HG03565 (cell line): ENCODE results near the gene TAF4.
"Not testable (repeated sequence)": the region's sequence is repeated elsewhere in the genome, so short reads cannot be mapped to it uniquely, and the experiment has no call there.

Experiments
- ATAC-seq: cut with Tn5 transposase; IDR thresholded peaks from one replicate; pipeline ENCODE4 v1.9.1; 2021; ENCODE audit warnings: mild to moderate bottlenecking, moderate library complexity; ENCODE audit not compliant: unreplicated experiment

Gene TAF4

DNA sequence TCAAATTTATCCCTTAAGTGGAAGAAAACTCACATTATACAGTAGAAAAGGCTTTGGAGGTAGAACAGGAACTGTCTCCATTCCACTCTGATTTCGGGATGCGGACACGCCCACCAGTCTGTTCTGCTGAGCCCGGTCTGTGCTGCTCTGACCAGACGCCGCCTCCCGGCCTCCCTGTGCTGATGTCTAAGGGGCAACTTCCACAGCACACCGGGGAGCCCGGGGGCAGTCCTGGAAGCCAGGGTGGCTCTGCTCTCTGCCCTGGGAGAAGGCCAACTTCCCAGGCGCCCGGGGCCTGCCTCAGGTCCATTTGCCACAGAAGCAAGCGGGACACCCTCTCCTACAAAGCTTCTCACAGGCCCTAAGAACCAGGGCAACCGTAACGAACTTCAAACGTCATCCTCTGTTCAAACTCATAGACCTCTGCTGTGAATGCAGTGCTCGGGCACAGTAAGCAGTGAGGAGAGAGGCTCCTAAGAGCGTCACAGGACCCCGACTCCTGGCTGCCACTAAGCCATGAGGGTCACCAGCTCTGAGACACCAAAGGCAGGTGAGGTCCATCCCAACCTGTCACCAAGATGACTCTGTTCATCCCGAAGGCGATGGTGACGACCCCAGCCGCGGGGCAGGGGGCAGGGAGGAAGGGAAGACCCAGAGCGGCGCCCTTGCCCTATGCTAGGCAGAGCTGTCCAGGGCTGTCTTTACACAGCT, 5.6 kb downstream of the TAF4 start:
- no peak for ATAC-seq

DNA sequence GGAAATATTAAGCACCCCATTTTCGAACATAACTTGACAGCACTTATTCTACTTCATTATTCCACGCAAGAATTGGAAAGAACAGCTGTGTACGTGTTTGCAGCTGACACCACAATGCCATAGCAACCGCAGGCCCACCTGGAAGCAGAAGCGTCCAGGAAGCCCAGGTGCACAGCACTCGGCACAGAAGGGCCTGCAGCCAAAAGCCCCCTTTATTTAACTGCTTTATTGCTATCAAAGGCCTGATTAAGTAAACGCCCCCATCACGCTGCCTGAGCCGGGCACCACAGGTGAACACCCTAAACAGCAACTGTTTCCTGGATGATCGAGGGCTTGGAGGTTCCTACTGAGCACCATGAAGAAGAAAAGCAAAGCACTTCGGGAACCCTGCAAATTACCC, 6.3 kb downstream of the TAF4 start:
- ATAC-seq: no peak

DNA sequence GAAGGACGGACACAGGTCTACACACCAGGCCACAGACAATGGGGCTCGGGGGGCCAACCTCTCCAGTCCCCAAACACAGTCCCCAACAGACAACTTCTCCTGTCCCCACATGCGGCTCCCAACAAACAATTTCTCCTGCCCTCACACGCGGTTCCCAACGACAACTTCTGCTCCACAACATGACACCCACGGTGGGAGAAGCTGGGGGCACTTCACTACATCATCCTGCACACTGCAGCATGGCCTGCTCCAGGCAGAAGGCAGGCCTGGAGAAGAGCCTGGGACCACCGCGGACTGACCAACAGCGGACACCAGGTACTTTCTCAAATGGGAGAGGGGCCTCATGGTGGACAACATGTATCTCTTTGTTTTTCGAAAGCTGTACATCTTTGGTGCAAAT, 6.7 kb downstream of the TAF4 start:
- ATAC-seq: no peak

DNA sequence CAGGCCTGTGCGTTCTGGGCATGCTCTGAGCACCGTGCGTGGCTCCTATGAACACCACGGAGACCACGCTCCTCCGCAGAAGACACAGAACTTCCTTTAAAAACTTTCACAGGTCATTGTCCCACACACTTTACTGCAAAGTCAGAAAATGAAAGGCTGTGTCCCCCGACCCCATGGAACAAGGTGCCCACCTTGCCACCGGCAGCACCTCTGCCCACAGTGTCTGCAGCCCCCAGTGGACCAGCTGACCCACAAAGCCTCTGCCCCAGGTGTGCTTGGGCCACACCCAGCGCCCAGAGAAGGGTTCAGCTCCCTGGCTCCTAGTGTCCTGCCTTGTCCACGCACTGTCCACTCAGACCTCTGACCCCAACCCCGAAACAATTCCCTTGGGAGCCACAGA, 8.7 kb downstream of the TAF4 start:
- no peak for ATAC-seq

DNA sequence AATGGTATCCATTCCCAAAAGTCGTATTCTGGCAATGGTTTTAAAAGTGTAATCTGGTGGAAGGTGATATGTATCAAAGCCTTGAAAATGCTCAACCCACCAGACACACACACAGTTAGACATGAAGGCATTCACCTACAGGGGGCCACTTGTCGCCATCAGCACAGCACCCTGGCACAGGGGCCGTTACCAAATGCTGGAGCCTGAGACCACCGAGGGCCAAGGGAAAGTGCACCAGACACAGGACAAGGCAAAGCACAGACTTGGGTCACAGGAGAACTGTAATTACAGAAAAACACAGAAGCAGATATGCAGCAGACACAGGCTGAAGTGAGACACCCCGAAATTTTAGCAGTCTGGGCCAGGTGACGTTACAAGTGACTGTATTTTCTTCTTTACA, 9.3 kb downstream of the TAF4 start:
- no peak for ATAC-seq

DNA sequence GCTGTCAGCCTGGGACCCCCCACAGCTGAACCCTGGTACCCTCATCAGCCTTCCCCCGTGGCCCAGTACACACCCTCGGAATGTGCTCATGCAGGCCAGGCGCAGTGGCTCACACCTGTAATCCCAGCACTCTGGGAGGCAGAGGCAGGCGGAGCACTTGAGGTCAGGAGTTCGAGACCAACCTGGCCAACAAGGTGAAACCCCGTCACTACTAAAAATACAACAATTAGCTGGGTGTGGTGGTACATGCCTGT, 9.9 kb downstream of the TAF4 start:
- not testable (repeated sequence) for ATAC-seq

DNA sequence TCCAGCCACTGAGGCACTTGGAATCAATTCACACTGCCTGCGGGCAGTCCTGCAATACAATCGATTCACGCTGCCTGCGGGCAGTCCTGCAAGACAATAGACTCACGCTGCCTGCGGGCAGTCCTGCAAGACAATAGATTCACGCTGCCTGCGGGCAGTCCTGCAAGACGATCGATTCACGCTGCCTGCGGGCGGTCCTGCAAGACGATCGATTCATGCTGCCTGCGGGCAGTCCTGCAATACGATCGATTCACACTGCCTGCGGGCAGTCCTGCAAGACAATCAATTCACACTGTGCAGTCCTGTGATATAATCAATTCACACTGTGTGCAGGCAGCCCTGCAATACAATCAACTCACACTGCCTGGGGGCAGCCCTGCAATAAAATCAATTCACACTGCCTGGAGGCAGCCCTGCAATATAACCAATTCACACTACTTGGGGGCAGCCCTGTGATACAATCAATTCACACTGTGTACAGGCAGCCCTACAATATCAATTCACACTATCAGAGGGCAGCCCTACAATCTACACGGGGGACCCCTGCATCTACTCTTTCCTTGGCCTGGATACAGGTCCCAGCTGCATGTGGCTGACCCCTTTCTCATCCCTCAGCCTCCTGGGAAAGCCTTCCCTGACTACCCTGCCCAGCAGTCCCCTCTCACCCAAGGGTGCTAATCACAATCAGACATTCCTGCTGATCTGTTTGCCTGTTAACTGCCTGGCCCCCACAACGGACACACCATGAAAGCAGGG, 10.4 kb downstream of the TAF4 start:
- no peak for ATAC-seq

DNA sequence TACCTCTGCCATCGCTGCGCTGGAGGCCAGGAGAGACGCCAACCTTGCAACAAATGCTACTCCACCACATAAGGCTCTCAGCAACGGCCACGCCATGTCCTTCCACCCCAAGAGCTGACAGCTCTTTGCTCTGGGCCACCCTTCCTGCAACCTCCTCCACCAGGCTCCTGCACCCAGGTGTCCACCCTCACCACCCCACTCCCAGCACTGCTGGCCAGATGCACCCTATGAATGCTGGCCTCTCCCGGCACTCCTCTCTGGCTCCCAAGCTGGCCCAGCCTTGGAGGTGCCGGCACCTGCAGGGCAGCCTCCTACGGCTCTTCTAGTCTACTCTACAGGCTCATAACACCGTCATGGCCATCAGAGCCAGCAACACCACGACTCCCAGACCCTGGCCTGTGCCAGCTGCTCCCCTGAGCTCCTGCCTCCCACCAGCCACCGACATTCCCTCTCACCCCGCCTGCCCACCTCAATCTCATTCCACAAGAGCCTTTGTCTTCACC, 11.2 kb downstream of the TAF4 start:
- ATAC-seq: no peak

DNA sequence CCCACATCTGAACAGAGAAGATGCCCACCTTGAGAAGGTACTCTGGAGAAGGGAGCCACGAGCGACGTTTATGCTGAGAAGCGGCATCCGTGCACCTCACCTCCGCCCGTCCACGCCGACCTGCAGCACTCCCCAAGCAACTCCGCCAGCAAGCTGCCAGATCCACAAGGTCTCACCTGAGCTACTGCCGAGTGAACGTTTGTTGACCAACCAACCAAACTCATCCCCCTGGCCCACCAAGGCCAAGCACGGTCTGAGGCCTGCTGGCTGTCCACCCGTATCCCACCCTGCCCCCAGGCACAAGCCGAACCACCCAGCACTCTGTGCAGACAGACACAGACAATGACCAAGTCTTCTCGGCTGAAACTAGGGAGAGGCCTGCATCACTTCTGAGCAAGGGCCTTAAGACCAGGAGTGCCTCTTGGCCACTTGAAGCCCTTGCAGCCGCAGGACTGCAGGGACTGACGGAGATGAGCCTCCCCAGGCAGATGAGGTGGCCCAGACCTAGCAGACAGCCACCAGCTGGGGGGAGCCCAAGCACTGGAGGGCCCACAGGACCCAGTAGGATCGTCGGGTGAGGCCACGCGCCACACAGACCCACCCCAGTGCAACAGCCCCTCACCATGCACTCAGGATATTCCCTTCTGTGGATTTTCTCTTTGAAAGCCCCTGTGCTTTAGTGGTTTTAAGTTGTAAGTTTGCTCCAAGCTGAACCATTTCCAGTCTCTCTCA, 12.1 kb downstream of the TAF4 start:
- no peak for ATAC-seq

DNA sequence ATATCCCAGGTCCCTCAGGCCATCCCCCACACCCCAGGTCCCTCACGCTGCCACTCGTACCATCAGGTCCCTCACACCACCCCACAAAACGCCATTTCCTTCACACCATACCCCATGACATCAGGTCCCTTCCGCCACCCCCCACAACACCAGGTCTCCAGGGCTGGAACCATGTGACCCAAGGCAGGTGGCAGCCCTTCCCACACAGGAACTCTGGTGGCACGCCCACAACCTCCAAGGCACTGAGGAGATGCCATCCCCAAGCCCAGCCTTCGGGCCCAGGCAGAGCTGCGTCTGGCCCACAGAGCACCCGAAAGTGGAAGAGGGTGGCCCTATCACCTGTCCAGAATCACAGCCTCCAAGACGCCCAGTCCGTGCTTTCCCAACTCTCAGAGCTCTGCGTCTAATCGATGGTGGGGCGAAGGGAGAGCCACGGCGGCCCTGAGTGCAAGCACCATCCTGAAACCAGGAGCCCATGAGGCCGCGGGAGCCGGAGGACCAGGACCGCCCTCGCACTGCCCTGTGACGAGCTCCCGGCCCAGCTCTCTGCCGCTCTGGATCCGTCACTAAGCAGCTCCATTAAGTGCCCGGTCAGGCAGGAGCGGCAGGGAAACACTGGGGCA, 12.7 kb downstream of the TAF4 start:
- ATAC-seq: no peak

DNA sequence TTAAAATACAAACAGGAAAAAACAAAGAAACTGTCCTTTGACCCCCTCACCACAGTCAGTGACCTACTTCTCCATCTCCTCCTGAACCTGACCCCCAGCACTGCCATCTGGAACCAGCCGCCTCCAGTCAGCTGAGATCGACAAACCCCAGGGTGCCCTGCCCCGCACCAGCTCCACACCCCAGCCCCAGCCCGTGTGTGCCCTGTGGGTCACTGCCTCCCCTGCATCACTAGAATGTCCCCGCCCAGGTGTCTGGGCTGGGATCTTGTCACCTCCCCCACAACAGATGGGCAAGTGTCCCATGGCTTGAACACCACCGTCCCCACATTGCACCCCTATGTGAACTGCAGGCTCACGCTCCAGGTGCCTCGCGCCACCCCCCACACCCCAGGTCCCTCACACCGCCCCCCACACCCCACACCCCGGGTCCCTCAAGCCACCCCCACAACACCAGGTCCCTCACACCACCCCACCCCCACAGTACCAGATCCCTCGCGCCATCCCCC, 13.3 kb downstream of the TAF4 start:
- no peak for ATAC-seq

DNA sequence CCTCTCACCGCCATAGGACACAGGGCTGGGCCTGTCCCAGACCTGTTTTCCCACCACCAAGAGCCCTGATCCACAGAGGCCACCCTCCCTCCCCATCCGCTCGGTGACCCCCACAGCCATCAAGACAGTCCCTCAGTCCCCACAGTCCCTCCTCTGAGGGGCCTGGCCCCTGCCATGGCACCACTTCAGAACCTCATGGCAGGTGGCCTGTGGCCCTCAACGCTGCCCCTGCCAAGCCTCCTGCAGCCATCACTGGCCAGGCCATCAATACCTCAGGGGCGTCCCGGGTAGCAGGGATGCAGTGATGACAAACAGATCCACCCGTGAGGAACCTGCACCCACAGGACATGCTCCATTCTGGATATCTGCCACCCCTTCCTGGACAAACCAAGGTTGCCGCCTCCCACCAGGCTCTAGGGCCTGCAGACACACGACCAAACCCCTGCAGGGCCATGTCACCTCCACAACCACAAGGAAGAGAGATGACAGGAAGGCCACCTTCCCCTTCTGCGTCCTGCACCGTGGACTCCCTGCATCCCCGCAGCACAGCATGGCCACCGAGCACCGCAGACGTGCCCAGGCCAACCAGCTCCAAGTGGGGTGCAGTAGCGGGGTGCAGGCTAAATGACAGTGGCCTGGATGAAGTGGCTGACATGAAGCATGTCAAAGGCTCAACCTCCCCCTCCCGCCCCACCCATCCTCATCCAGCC, 14.0 kb downstream of the TAF4 start:
- no peak for ATAC-seq

DNA sequence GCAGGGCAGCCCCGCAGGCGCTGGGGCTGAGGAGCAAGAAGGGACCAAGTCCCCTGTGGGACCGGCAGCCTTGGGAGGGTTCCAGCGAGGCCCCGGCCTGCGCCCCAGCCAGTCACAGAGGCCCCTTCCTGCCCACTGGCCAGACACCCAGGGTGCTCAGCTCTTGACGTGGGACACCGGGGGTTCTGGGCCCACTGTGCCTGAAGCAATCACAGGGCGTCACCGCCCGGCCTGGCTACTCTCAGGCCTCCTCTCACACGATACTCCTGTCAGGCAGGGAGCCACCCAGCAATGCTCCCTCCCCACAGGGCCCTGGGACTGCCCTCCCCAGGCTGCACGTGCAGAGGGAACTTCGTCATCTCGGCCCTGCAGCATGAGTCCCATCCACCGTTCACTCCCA, 14.5 kb downstream of the TAF4 start:
- ATAC-seq: no peak

DNA sequence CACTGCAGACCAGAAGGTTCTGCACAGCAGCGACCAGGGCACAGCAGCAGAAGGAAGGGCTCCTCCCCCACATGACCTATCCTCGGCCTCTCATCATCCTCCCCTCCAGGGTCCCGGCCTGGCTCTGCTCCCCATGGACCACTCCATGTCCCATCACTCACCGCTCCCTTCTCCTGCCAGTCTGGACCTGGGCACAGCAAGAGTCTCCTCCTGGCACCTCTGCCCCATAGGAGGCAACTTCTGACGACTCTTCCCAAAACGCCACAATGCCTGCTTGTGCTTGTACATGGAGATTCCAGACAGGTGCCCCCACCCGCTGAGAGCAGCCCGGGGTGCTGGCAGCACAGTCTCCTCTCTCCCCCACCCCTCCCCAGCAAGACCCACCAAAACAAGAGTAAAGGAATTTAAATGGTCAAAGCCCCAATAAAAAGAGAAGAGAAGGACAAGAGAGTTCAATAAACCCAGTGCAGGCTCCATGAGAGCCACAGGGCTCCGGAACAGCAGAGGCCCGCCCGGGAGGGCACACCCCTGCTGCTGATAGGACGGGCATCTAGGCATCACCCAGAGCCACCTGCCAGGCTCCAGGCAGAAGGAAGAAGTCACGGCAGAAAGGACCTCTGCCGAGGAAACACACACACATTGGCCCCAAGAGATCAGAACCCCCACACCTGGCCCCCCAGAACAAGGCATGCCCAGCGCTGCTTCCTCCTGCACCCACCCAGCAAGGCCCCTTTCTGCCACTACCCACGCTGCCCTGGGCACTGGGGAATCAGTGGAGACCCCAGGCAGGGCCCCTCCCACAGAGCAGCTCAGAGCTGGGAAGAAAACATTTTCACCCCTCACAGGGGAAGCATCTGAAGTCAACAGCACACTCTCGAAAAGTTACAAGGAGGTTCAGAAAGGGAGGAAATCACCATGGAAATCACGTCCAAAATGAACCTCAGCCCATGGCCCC, 15.2 kb downstream of the TAF4 start:
- ATAC-seq: no peak

DNA sequence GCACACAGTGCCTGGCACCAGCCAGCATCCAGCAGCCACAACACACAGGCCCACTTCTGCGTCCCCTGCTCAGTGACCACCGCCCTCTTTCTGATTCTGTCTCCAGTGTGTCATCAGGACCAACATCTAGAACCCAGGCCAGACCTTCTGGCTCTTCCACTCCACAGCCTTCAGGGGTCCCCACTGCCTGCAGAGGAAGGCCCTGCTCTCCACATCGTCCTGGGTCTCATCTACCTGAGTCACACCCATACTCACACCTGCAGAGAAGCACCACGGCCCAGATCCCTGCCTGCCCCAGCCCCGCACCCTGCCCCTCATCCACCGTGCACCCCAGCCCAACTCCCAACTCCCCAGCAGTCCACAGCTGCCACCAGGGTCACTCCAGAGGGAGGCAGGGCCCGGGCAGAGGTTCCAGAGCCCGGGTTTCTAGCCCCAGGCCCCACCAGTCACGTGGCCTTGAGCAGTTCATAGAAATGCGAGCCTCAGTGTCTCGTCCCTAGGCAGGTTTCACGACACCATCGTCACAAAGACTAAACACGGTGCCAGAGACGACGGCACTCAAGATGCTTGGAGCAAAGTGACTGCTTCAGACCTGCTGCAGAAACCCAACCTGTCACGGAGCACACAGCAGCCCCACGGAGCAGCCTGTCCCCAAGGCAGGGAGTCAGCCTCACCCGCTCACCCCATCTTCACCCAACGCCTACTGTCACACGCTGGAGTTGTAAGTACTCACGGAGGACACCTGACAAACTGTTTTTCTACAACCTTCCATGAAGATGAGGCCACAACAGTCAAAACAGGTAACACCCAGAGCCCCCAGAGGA, 16.1 kb downstream of the TAF4 start:
- no peak for ATAC-seq

DNA sequence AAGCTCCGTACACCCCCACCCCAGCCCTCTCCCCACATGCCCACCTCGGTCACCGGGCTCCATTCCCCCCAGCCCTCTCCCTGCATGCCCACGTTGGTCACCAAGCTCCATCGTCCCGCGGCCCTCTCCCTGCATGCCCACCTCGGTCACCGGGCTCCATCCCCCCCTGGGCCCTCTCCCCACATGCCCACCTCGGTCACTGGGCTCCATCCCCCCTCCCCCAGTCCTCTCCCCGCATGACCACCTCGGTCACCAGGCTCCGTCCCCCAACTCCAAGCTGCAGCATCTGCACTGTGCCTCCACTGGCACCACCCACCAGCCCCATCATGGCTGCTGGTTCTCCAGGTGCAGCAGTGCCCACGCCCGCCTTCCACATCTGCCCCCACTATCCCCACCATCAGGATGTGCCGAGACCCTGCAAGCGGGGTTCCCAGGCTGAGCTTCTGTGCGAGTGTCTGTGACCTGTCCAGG, 16.8 kb downstream of the TAF4 start:
- no peak for ATAC-seq

DNA sequence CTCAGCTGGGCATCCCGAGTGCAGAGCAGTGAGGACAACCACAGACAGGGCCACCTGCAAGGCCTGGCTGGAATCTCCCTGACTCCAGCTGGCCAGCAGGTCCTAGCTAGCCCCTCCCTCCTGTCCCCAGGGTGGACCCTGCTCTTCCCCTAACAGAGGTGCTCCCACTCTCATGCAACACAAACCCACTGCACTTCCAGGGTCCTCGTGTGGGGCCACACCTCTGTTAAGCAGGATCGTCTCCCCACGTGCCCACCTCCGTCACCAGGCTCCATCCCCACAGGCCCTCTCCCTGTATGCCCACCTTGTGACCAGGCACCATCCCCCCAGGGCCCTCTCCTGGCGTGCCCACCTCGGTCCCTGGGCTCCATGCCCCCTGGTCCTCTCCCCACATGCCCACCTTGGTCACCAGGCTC, 17.3 kb downstream of the TAF4 start:
- no peak for ATAC-seq

DNA sequence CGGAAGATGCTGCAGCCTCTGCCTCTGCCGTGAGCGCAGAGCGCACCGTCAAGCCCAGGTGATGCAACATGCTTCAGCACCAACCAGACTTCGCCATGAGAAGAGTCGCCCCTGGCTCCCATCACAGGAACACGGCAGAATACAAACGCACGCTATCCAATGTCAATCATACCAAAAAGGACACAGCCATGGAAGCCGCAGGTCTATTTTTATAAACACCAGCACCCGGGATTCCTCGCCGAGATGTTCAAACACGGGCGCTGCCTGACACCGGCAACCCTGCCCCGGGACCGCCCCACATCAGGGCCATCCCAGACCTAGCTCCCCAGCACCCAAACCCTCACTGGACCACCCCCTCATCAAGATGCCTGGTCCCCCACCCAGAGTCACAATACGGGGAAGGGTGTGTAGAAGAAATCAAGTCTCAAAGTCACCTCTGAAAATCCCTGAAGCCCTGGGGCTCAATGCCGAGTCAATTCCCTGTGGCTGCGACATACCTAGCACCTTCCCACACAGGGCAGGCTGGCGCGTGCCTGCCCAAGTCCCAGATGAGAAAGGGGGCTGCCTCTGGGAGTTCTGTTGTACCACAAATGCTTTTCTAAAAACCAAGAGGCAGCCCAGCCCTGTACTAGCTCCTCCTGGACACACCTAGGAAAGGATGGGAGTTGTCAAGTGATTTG, 17.9 kb downstream of the TAF4 start:
- ATAC-seq: no peak
